Measurements from ENCODE around the gene NR6A1. TPM values are rescaled to one million over a fixed set of nuclear protein-coding genes. Genes with fewer than 3 reads are reported as not detected.

NR6A1 gene
- total RNA-seq, 1 donor from 2014 or later, result 302 TPM

GRCh38 chr9:124708633-124709291 lies 62.3 kb downstream of the NR6A1 start:
- no peak overlapping the region for H3K27ac Mint-ChIP-seq
- peaks cover 3% of the 10 kb centered on the region for H3K36me3 ChIP-seq
- H3K27ac ChIP-seq, result no peak overlapping the region
- H3K27me3 Mint-ChIP-seq (ENCODE audit: insufficient read depth, low read depth), result peaks cover 2% of the 10 kb centered on the region
- H3K9me3 ChIP-seq (ENCODE audit: low read depth), result no peaks in the 10 kb centered on the region
- H3F3A ChIP-seq (ENCODE audit: low read depth), result peaks cover 15% of the 10 kb centered on the region
- no peak overlapping the region for H2AFZ ChIP-seq (replicated peaks)
- H3K79me2 ChIP-seq (ENCODE audit: low read depth), result peaks cover 95% of the 10 kb centered on the region
- peaks cover 53% of the 10 kb centered on the region for H4K20me1 ChIP-seq (ENCODE audit: low read depth)
- H3K4me2 ChIP-seq, result no peak overlapping the region
- H3K4me3 ChIP-seq, result no peak overlapping the region
- TF ChIP-seq EZH2 (IDR thresholded peaks at IDR 0.05) (no peak), CTCF (IDR thresholded peaks at IDR 0.05) (no peak), EZH2phosphoT487 (IDR thresholded peaks at IDR 0.05) (no peak)
- DNase-seq (ENCODE audit: low spot score), result peak; percentile 23
- peaks cover 6% of the 10 kb centered on the region for H3K9me3 Mint-ChIP-seq
- H3K4me3 Mint-ChIP-seq, result no peak overlapping the region
- H3K4me1 Mint-ChIP-seq, result peaks cover 2% of the 10 kb centered on the region
- no peaks in the 10 kb centered on the region for H3K27me3 ChIP-seq
- no peaks in the 10 kb centered on the region for H3K4me1 ChIP-seq
- peaks cover 32% of the 10 kb centered on the region for H3K36me3 Mint-ChIP-seq
- no peak overlapping the region for H3K9ac ChIP-seq

GRCh38 chr9:124708074-124708473 lies 63.0 kb downstream of the NR6A1 start:
- Histone ChIP-seq H3K79me2 (ENCODE audit: low read depth) (peaks cover 95% of the 10 kb centered on the region), H3F3A (ENCODE audit: low read depth) (peaks cover 10% of the 10 kb centered on the region), H3K9me3 (ENCODE audit: low read depth) (no peaks in the 10 kb centered on the region), H3K27ac (no peak overlapping the region), H3K4me2 (no peak overlapping the region), H3K9ac (no peak overlapping the region), H3K36me3 (peaks cover 3% of the 10 kb centered on the region), H3K4me3 (no peak overlapping the region), H4K20me1 (ENCODE audit: low read depth) (peaks cover 46% of the 10 kb centered on the region), H3K4me1 (no peaks in the 10 kb centered on the region), H2AFZ (replicated peaks) (no peak overlapping the region), H3K27me3 (no peaks in the 10 kb centered on the region)
- peaks cover 2% of the 10 kb centered on the region for H3K4me1 Mint-ChIP-seq
- H3K36me3 Mint-ChIP-seq, result peaks cover 33% of the 10 kb centered on the region
- H3K4me3 Mint-ChIP-seq, result no peak overlapping the region
- H3K9me3 Mint-ChIP-seq, result peaks cover 9% of the 10 kb centered on the region
- TF ChIP-seq CTCF (IDR thresholded peaks at IDR 0.05), result no peak
- no peak for TF ChIP-seq EZH2phosphoT487 (IDR thresholded peaks at IDR 0.05)
- TF ChIP-seq EZH2 (IDR thresholded peaks at IDR 0.05), result no peak
- DNase-seq (ENCODE audit: low spot score), result no peak
- H3K27ac Mint-ChIP-seq, result no peak overlapping the region
- H3K27me3 Mint-ChIP-seq (ENCODE audit: insufficient read depth, low read depth), result peaks cover 2% of the 10 kb centered on the region

GRCh38 chr9:124707666-124708065 lies 63.4 kb downstream of the NR6A1 start:
- no peaks in the 10 kb centered on the region for H3K4me1 ChIP-seq
- H3K36me3 ChIP-seq, result no peaks in the 10 kb centered on the region
- DNase-seq (ENCODE audit: low spot score), result no peak
- TF ChIP-seq CTCF (IDR thresholded peaks at IDR 0.05), result no peak
- TF ChIP-seq EZH2phosphoT487 (IDR thresholded peaks at IDR 0.05), result no peak
- no peak for TF ChIP-seq EZH2 (IDR thresholded peaks at IDR 0.05)
- H3K79me2 ChIP-seq (ENCODE audit: low read depth), result peaks cover 93% of the 10 kb centered on the region
- peaks cover 10% of the 10 kb centered on the region for H3K9me3 Mint-ChIP-seq
- H3K4me3 Mint-ChIP-seq, result no peak overlapping the region
- no peak overlapping the region for H3K4me2 ChIP-seq
- H3K4me1 Mint-ChIP-seq, result peaks cover 2% of the 10 kb centered on the region
- H3K27ac ChIP-seq, result no peak overlapping the region
- H3K27me3 Mint-ChIP-seq (ENCODE audit: insufficient read depth, low read depth), result peaks cover 2% of the 10 kb centered on the region
- no peak overlapping the region for H3K9ac ChIP-seq
- H2AFZ ChIP-seq (replicated peaks), result no peak overlapping the region
- no peak overlapping the region for H3K27ac Mint-ChIP-seq
- H3F3A ChIP-seq (ENCODE audit: low read depth), result peaks cover 6% of the 10 kb centered on the region
- H3K9me3 ChIP-seq (ENCODE audit: low read depth), result no peaks in the 10 kb centered on the region
- H3K27me3 ChIP-seq, result no peaks in the 10 kb centered on the region
- H3K36me3 Mint-ChIP-seq, result peaks cover 36% of the 10 kb centered on the region
- H3K4me3 ChIP-seq, result no peak overlapping the region
- H4K20me1 ChIP-seq (ENCODE audit: low read depth), result peaks cover 42% of the 10 kb centered on the region

Measured in neural progenitor cell (in vitro differentiated cells).